Ovary (tissue), 9 donors: ENCODE results near the gene FAM177A1. TPM values are rescaled to one million over a fixed set of nuclear protein-coding genes. Genes with fewer than 3 reads are reported as not detected.

Experiments
- DNase-seq, 5 donors: peaks; one replicate each; pipeline ENCODE4 v3.0.0-alpha.2; 2019 to 2020
- H3K27ac ChIP-seq, 2 donors: fragments of 200-600 bp; one replicate each; pipeline versions ENCODE4 v1.5.1 to v1.8.0; 2019 to 2022
- H3K27me3 ChIP-seq: fragments of 200-600 bp; one replicate; pipeline ENCODE4 v1.8.0; 2022
- H3K36me3 ChIP-seq: fragments of 200-600 bp; sonication (generic); one replicate; pipeline ENCODE4 v1.5.1; 2019
- H3K4me1 ChIP-seq: one replicate; pipeline ENCODE4 v1.8.1; 2013; ENCODE audit warnings: mild to moderate bottlenecking, moderate library complexity; ENCODE audit not compliant: insufficient read depth
- H3K4me3 ChIP-seq: fragments of 200-600 bp; sonication (generic); one replicate; pipeline ENCODE4 v1.5.1; 2017
- H3K9me3 ChIP-seq, 2 donors: fragments of 200-600 bp in 1 of 2; sonication (generic) in 1 of 2; one replicate each; pipeline versions ENCODE4 v1.5.1 to v1.8.1; 2013 to 2019; ENCODE audit warnings: mild to moderate bottlenecking in 1 of 2, moderate library complexity in 1 of 2
- EP300 ChIP-seq: sonication (generic); formaldehyde crosslinking; IDR thresholded peaks from one replicate; pipeline ENCODE4 v1.6.1; 2017; ENCODE audit warnings: antibody characterized with exemption
- POLR2A ChIP-seq: fragments of 450-650 bp; IDR thresholded peaks from one replicate; pipeline ENCODE4 v1.6.1; 2017; ENCODE audit warnings: antibody characterized with exemption, mild to moderate bottlenecking, moderate library complexity
- WGBS, 3 donors: extraction: QIAGEN DNeasy Blood & Tissue Kit in 1 of 3; methylation state at CpG; one replicate each; pipeline versions ENCODE4 v1.1.5 to v1.1.7; 2013 to 2017; 5-methylcytosine and 5-hydroxymethylcytosine counted together
- intact Hi-C, 4 donors: fragments of 100-400 bp; cut with DNase I; formaldehyde crosslinking; loops; one replicate each; pipeline versions ENCODE4 v1.11.0 to v1.15.1; 2022 to 2023
- polyA plus RNA-seq, 2 donors: library from polyadenylated mRNA; stranded (reverse); fragments of 200-250 nt in 1 of 2; fragments of 350-450 nt in 1 of 2; fragmentation: Illumina TruSeq in 1 of 2; extraction: RNeasy Lipid Tissue Mini Kit (QIAGEN cat#74804) in 1 of 2; gene quantifications; one replicate each; pipeline ENCODE4 v1.2.3, GENCODE V29; 2013 to 2014
- total RNA-seq, 7 donors: library from RNA; depleted of rRNA in 2 of 7; stranded (reverse); fragments of >200 nt in 2 of 7; fragmentation: NEBNext Ultra II Directional in 3 of 7; extraction: Animal tissue kit (Norgen Biotek cat#: 25700) in 3 of 7; gene quantifications; one replicate each; pipeline versions ENCODE4 v1.1.0 to v1.2.4, GENCODE V29; 2016 to 2023
- TF ChIP-seq, protein P1 (sequence below), 3 donors: fragments of 450-650 bp in 2 of 3; fragments of 200-600 bp in 1 of 3; IDR thresholded peaks; one replicate each; pipeline versions ENCODE4 v1.5.1 to v1.8.0; 2016 to 2022; ENCODE audit warnings: antibody characterized with exemption in 3 of 3, mild to moderate bottlenecking in 1 of 3
- donor health status: DM: no; HTN: no; CAD: no; lungs with moderate emphysema.
- donor health status: DM: no; HTN: no; CAD: no.
- donor health status: Bipolar disorder and iron deficiency.
- donor health status: DM: yes; HTN: yes; CAD: no.
- donor health status: DM: no; HTN: no; CAD: no.
- donor health status: DM: yes; HTN: yes; CAD: no.

FAM177A1 gene
- total and polyA plus RNA-seq, 9 donors, result 15.7 to 46.8 (median 35.5) TPM

DNA sequence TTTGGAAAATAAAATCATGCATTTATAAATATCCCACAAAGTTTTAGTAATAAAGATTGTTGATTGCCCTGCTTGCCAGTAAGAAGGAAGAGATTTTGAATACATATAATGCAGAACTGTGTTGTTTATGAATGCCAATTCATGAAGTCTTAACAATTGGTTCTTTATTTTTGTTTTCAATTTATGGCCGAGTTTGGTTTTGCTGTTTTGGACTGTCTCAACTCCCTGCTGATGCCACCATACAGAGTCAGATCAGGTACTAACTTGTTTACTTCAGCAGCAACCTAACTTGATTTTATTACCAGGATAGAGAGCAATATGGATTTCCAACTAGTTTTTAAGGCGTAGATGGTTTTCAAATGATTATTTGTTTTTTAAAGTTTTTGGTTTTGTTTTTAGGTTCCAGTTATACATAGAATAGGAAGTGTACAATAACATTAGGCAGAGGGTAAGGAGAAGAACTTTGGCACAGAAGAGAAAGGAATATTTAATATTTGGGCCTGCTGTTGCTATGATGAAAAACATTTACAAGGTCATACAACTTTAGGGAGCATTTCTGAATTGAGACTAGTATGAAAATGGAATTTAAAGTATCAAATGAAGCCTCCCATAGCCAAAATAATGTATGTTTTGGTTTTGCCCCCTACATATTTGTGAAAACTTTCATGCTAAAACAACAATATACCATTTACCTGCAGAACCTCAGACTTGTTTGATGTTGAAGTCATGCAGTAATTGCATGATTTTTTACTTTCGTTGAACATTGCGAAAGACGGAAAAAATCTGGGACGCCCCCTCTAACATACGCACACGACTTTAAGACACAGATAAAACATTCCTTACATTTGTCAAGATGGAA is 904 bp upstream of the FAM177A1 start:
- Histone ChIP-seq H3K36me3 (no peaks in the 10 kb centered on the region), H3K9me3 (no peaks in the 10 kb centered on the region), H3K4me1 (no peaks in the 10 kb centered on the region), H3K27me3 (no peaks in the 10 kb centered on the region), H3K27ac (peak overlapping the region; percentile 25 to 92), H3K4me3 (peak overlapping the region; percentile 77)
- no peak for DNase-seq
- 8 to 17% (median 14%) methylated on average over 8 of the region's 8 CpGs for WGBS, 3 donors
- intact Hi-C loops, result loop anchor here in 2 of 4 donors (5.0 to 10.0 kb wide), 2 partner anchors 63 to 370 kb away; partner anchors contain the start of gene SRP54 (in 1 of the 2)
- TF ChIP-seq POLR2A, result no peak
- no peak for TF ChIP-seq EP300
- TF ChIP-seq, protein P1, sequence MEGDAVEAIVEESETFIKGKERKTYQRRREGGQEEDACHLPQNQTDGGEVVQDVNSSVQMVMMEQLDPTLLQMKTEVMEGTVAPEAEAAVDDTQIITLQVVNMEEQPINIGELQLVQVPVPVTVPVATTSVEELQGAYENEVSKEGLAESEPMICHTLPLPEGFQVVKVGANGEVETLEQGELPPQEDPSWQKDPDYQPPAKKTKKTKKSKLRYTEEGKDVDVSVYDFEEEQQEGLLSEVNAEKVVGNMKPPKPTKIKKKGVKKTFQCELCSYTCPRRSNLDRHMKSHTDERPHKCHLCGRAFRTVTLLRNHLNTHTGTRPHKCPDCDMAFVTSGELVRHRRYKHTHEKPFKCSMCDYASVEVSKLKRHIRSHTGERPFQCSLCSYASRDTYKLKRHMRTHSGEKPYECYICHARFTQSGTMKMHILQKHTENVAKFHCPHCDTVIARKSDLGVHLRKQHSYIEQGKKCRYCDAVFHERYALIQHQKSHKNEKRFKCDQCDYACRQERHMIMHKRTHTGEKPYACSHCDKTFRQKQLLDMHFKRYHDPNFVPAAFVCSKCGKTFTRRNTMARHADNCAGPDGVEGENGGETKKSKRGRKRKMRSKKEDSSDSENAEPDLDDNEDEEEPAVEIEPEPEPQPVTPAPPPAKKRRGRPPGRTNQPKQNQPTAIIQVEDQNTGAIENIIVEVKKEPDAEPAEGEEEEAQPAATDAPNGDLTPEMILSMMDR (IDR thresholded peaks at IDR 0.05), result no peak

DNA sequence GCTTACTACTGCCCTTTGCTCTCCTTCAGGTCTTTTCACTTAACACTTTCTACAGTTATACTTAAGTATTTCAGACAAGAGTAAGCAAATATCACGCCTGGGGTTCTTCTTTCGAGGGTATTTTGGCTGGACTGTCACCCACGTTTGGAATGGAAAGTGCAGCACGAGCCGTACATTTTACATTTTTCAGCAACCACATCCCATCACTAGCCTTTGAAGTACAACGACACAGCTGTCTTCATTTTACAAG is 349 bp upstream of the FAM177A1 start:
- Histone ChIP-seq H3K36me3 (no peaks in the 10 kb centered on the region), H3K9me3 (no peaks in the 10 kb centered on the region), H3K4me3 (peak overlapping the region; percentile 77), H3K27me3 (no peaks in the 10 kb centered on the region), H3K27ac (peak overlapping the region; percentile 25 to 92), H3K4me1 (no peaks in the 10 kb centered on the region)
- TF ChIP-seq EP300 (no peak), POLR2A (no peak)
- TF ChIP-seq, protein P1 (IDR thresholded peaks at IDR 0.05), result no peak
- 0% methylated on average over 6 of the region's 6 CpGs for WGBS, 3 donors
- no peak for DNase-seq
- intact Hi-C loops, result loop anchor here in 2 of 4 donors (5.0 to 10.0 kb wide), 2 partner anchors 63 to 369 kb away; partner anchors contain the start of gene SRP54 (in 1 of the 2)

DNA sequence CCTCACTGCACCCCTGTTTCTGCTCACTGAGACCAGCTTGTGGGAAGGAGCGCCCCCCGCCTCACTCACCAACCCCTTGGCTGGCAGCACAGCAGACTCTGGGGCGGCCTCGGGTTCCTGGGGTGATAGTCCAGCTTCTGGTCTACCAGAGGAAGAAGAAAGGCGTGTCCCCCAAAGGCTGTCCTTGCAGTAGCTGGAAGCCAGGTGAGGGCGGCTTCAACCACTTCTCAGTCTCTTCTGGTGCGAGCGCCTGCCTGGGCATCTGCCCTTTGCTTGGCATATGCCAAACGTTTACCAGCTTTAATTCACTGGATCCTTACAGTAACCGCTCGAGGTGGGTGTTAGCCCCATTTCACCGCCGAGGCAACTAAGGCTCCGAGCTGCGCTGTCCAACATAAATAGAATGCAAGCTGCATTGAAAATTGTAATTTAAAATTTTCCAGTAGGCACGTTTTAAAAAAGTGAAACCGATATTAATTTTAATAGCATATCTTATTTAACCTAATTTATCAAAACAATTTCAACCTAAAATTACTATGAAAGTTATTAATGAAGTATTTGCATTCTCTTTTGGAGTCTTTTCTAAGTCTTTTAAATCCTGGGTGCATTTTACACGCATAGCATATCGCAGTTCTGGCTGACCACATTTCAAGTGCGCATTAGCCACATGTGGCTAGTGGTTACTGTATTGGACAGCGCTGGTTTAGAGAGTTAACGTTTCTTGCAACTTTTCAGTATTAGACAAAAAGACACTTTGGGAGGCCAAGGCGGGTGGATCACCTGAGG is 872 bp downstream of the FAM177A1 start:
- Histone ChIP-seq H3K27ac (peak overlapping the region; percentile 48 to 92), H3K9me3 (no peaks in the 10 kb centered on the region), H3K4me1 (no peaks in the 10 kb centered on the region), H3K4me3 (peak overlapping the region; percentile 77), H3K36me3 (no peaks in the 10 kb centered on the region), H3K27me3 (no peaks in the 10 kb centered on the region)
- no peak for TF ChIP-seq EP300
- no peak for TF ChIP-seq POLR2A
- TF ChIP-seq, protein P1 (IDR thresholded peaks at IDR 0.05), result no peak
- WGBS, 3 donors, result 22 to 24% (median 24%) methylated on average over 23 of the region's 23 CpGs
- intact Hi-C loops, result loop anchor here in 2 of 4 donors (5.0 to 10.0 kb wide), 2 partner anchors 65 to 368 kb away; partner anchors contain the start of gene SRP54 (in 1 of the 2)
- DNase-seq, result no peak

DNA sequence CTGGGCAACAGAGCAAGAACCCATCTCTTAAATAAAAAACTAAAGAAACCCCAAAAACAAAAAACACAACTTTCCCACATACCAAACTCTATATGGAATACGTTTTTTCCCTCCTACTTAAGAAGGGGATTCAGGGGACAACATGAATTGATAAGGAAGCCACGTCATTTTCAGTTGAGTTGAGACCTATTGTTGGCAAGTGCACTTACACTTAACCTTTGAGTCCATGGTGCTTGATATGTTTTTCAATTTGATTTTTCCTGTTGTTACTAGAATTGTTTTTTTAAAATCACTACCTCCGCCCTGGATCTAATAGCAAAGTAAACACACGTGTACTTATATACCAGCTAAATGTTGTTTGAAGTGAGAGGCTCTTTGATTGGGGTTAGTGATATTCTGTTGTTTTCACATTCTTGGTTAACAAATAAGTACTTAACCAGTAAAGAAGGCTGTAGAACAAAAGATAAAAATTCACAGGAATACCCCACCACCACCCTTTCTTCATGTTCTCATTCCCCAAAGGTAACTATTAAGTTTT is 2.0 kb downstream of the FAM177A1 start:
- Histone ChIP-seq H3K4me1 (no peaks in the 10 kb centered on the region), H3K27me3 (no peaks in the 10 kb centered on the region), H3K9me3 (no peaks in the 10 kb centered on the region), H3K4me3 (no peak overlapping the region), H3K27ac (no peak overlapping the region), H3K36me3 (no peaks in the 10 kb centered on the region)
- intact Hi-C loops, result loop anchor here in 2 of 4 donors (5.0 to 10.0 kb wide), 2 partner anchors 66 to 367 kb away; partner anchors contain the start of gene SRP54 (in 1 of the 2)
- TF ChIP-seq POLR2A (no peak), EP300 (no peak)
- TF ChIP-seq, protein P1 (IDR thresholded peaks at IDR 0.05), result no peak
- DNase-seq, result no peak
- WGBS, 3 donors, result 79 to 84% (median 84%) methylated on average over 4 of the region's 4 CpGs
